Mononuclear cell (primary cell): Measurements from ENCODE around the gene GNB1L. TPM values are rescaled to one million over a fixed set of nuclear protein-coding genes. Genes with fewer than 3 reads are reported as not detected.

Source experiments
- H3K27me3 ChIP-seq: 2 replicates; pipeline ENCODE4 v1.6.0; 2011; ENCODE audit warnings: low read length, control low read depth; ENCODE audit not compliant: insufficient read depth
- H3K4me1 ChIP-seq: 2 replicates; pipeline ENCODE4 v1.5.1; 2011; ENCODE audit warnings: mild to moderate bottlenecking, low read length, control low read depth; ENCODE audit not compliant: insufficient read depth
- H3K4me3 ChIP-seq: 2 replicates; pipeline ENCODE4 v1.5.1; 2011; ENCODE audit warnings: mild to moderate bottlenecking, low read length, moderate library complexity
- H3K9me3 ChIP-seq: 2 replicates; pipeline ENCODE4 v1.5.1; 2011; ENCODE audit warnings: low read depth, mild to moderate bottlenecking, control low read depth, low read length
- total RNA-seq: library from RNA; depleted of rRNA; stranded (reverse); fragments of >200 nt; gene quantifications from one replicate; pipeline ENCODE4 v1.2.3, GENCODE V29; 2012

The GNB1L gene
- total RNA-seq, 1 donor = 1.0 TPM

DNA sequence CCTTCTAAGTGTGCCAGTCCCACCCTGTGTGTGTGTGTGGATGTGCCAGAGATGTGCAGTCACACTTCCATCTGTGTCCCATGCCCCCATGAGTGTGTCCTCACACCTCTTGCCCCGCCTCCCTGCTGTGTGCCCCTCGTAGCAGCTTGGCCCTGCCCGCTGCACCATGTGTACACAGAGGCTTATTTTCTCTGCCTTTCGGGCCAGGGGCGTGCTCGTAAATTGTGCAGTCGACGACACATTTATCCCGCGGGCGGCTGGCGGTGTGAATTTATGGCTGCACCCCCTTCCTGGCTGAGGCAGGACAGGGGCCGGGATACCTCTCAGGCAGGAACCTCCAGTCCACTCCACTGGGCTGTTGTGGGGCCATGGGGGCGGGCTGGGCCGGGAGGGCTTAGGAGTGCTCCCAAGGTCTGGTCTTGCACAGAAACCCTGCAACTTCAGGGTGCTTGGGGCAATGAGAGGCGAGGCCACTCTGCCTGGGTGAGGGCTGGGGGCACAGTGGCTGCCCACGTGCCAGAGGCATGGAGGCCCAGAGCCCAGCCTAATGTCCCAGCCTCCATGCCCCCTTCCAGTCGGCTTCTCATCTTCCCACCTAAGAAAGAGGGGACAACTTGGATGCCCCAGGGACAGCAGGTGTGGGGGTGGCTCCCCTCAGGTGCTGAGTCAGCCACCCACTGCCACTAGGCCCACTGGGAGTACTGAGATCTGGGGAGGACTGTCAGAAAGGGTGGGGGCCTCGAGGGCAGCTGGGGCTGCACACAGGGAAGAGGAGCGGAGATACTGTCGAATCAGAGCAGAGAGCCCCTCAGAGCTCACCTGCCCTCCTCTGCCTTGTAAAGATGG is 118.8 kb downstream of the GNB1L start:
- Histone ChIP-seq H3K4me1 (peaks cover 3% of the 10 kb centered on the region), H3K4me3 (no peak overlapping the region), H3K27me3 (no peaks in the 10 kb centered on the region), H3K9me3 (no peaks in the 10 kb centered on the region)

DNA sequence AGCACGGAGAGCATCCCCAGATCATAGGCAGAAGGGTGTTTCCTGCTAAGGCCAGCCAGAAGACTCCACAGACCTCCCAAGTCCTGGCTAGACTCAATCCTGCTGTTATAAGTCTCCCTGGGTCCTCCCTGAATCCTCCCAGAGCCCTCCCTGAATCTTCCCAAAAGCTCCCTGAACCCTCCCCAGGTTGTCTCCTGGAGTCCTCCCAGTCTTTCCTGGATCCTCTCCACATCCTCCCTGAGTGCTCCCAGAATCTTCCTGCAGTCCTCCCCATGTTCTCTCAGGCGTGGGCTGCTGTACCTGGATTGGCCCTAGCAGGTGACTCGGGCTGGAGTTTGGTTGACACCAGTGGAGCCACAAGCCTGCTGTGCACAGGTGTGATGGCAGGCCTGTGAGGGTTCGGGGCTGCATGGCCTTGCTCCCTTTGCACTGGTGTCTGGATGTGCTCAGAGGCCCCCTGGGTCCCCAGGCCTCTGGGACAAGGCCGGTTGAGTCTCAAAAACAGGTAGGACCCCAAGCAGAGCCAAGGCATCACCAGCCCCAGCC is 119.8 kb downstream of the GNB1L start:
- Histone ChIP-seq H3K27me3 (no peaks in the 10 kb centered on the region), H3K9me3 (no peaks in the 10 kb centered on the region), H3K4me3 (no peak overlapping the region), H3K4me1 (peaks cover 7% of the 10 kb centered on the region)

DNA sequence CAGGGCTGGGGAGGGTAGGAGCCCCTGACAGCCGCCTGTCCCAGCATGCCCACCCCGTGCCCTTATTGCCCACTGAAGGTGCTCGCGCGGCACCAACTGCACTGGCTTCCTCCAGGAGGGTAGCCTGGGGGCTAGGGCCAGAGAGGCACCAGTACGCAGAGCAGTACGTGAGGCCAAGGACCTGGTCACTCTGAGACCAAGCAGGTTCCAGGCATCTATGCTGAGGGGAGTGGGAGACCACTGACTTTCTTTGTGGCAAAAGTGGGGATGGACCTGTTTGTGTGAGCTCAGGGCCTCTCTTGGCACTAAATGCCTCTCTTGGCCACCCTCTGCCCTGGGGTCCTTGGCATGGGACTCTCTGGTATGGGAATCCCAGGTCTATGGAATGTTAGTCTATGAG is 120.5 kb downstream of the GNB1L start:
- Histone ChIP-seq H3K27me3 (no peaks in the 10 kb centered on the region), H3K9me3 (no peaks in the 10 kb centered on the region), H3K4me1 (peaks cover 7% of the 10 kb centered on the region)

DNA sequence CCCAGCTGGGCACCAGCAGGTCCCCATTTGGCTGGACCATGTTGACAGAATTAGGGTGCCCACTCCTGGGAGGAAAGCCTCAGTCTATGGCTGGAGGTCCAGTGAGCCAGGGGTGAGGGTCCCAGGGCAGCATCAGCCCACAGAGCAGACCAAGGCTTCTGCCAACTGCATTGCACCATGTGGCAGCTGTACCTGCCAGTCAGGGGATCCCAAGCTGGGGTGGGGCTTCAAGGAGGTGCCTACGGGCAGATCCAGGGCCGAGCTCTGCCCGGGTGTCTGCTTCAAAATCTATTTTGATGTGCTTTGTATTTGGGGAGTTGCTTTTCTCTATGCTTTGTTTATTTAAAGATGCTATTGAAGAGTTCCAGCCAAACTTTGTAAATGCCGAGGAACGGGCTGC is 120.9 kb downstream of the GNB1L start:
- H3K4me1 ChIP-seq = peaks cover 7% of the 10 kb centered on the region
- H3K27me3 ChIP-seq = no peaks in the 10 kb centered on the region
- H3K4me3 ChIP-seq = no peak overlapping the region
- H3K9me3 ChIP-seq = no peaks in the 10 kb centered on the region

More for the DNA sequence above, 120.5 kb downstream of the GNB1L start:
- no peak overlapping the region for H3K4me3 ChIP-seq

Other genes with a start within 250 kb of the GNB1L start
- gene SEPTIN5, start 140.4 kb downstream of the GNB1L start, total RNA-seq = 20.9 TPM
- gene GP1BB, start 131.3 kb downstream of the GNB1L start, total RNA-seq = 36.1 TPM
- not detected for gene TBX1, start 94.1 kb downstream of the GNB1L start, total RNA-seq
- gene RTL10, start within 50 bp of the GNB1L start, total RNA-seq = 6.4 TPM
- 50.4 TPM for gene COMT, start 86.9 kb upstream of the GNB1L start, total RNA-seq
- gene TXNRD2, start 86.9 kb upstream of the GNB1L start, total RNA-seq = 11.3 TPM
- gene ARVCF, start 161.9 kb upstream of the GNB1L start, total RNA-seq = 2.3 TPM
- 20.1 TPM for gene TANGO2, start 166.2 kb upstream of the GNB1L start, total RNA-seq
- gene DGCR8, start 225.4 kb upstream of the GNB1L start, total RNA-seq = 7.9 TPM